Dermis microvascular lymphatic vessel endothelial cell (primary cell): ENCODE measurements around the gene PRTFDC1. TPM values are rescaled to one million over a fixed set of nuclear protein-coding genes. Genes with fewer than 3 reads are reported as not detected.
A peak's percentile ranks its signal among the peaks of the same experiment; 100 is the strongest.

Experiments
- DNase-seq, 2 donors: peaks; one replicate each; pipeline versions ENCODE4 v3.0.0 to v3.0.0-alpha.2; 2010; ENCODE audit warnings: low read depth in 2 of 2
- total RNA-seq: library from RNA; depleted of rRNA; stranded (reverse); fragments of >200 nt; gene quantifications from 2 replicates; pipeline ENCODE4 v1.2.1, GENCODE V29; 2014

The PRTFDC1 gene
- total RNA-seq, 1 donor from 2014 or later: 7.7 TPM

DNA sequence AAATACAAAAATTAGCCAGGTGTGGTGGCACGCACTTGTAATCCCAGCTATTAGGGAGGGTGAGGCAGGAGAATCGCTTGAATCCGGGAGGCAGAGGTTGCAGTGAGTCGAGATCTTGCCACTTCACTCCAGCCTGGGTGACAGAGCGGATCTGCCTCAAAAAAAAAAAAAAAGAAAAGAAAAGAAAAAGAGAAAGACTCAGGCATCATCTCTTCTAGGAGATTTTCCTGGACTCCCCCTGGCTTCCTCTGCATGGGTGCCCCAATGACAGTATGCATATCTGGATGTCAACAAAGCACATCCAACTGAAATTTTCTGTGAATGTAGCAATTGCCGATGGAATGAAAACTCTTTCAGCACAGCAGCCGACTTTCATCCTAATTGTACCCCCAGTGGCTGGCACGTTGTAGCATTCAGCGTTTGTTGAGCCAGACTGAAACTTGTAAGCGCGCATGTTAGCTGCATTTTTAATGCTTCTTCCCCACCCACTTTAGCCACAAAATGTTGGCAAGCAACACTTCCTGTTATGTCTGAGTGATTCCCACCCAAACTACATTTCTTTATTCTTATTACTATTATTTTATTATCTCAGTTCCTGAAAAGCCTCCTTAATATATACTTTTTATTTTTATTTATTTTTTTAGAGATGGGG is 70.2 kb downstream of the PRTFDC1 start:
- DNase-seq: peak in 1 of 2 donors; percentile 72

DNA sequence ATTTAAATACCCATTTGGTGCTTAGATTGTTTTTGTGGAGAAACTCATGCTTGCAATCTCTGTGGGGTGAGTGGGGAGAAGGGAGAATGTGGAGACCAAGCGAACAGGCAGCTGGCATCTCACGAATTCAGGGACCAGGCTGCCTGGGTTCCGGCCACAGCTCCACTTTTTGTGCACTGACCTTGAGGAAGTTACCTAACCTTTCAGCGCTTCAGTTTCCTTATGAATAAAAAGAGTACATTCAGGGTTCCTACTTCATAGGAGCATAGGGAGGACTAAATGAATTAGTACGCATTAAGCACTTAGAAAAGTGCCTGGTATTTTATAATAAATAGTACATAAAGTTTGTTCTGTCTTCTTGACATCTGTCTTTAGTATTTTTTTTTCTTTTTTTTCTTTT is 72.5 kb downstream of the PRTFDC1 start:
- DNase-seq: no peak

DNA sequence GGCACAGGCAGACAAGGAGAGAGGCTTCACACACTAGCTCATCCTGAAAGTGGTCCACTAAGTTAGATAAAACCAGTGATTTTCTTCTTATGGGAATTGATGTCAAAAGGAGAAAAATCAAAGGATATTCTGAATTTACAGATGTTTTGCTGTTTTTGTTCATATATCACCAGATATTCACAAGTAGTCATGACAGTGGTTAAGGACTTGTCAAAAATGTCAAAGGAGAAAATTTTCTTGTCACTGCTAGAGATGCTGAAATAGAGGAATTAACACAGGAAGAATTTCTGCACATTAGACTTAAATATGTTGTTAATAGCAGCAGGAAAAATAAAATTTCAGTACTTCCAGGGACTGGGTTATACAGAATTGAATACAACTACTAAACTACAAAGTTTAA is 78.3 kb downstream of the PRTFDC1 start:
- no peak for DNase-seq

DNA sequence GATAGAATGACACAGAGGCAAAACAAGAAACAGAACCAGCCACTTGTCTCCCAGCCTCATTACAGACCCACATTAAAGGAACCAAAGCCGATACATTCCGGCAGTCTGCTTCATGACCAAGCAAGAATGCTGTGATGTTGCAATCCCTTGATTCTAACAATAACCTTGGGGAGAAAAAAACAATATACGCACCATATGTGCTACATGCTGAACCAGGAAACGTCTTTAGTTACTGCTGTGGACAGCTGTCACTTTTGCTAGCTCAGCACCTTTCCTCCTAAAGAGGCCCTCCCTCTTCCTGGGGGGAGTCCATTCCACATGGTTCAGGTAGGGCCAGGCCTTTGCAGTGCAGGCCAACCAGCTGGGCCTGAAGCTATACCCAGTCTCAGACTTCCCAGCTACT is 79.1 kb downstream of the PRTFDC1 start:
- DNase-seq: peak in 1 of 2 donors; percentile 17

DNA sequence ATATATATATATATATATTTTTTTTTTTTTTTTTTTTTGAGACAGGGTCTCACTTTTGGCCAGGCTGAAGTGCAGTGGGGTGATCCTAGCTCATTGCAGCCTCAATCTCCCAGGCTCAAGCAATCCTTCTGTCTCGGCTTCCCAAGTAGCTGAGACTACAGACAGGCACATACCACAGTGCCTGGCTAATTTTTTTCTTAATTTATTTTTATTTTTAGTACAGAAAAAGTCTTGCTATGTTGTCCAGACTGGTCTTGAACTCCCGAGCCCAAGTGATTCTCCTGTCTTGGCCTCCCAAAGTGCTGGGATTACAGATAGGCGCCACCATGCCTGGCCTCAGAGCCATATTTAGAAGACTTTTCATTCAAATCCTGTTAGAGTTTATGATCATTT is 79.6 kb downstream of the PRTFDC1 start:
- DNase-seq: no peak

- DNase-seq: no peak
These were observed 80.2 kb downstream of the PRTFDC1 start for GRCh38 chr10:24872049-24872789.

- no peak for DNase-seq
These were observed 81.1 kb downstream of the PRTFDC1 start for GRCh38 chr10:24871011-24871935.

DNA sequence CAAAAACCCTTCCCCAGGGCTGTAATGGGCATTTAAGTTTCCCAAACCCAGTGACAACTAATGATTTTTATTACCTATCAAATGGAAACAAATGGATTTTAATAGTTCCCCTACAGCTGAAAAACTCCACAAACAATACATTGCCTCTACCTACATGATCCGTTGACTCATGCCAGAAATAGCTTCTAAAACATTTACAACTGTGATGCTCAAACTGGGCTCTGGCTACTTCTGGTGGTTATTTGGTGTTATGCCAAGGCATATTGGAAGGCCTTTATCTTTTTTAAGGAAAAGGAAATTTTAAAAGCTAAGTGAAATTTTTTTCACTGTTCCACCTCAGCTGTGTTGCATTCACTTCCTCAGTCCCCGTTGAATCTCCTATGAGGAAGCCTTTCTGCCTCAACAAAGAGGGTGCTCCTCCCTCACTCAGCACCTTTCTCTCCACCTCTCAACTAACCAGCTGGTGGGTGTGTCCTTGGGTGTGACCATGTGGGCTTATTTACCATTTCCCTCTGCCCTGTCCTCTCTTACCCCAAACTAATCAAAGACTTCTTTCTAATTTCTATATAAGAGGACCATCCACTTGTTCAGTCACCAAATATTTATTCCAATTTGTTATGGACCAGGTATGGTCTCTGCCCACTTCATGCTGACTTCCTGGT is 82.9 kb downstream of the PRTFDC1 start:
- peak in 1 of 2 donors; percentile 27 for DNase-seq

DNA sequence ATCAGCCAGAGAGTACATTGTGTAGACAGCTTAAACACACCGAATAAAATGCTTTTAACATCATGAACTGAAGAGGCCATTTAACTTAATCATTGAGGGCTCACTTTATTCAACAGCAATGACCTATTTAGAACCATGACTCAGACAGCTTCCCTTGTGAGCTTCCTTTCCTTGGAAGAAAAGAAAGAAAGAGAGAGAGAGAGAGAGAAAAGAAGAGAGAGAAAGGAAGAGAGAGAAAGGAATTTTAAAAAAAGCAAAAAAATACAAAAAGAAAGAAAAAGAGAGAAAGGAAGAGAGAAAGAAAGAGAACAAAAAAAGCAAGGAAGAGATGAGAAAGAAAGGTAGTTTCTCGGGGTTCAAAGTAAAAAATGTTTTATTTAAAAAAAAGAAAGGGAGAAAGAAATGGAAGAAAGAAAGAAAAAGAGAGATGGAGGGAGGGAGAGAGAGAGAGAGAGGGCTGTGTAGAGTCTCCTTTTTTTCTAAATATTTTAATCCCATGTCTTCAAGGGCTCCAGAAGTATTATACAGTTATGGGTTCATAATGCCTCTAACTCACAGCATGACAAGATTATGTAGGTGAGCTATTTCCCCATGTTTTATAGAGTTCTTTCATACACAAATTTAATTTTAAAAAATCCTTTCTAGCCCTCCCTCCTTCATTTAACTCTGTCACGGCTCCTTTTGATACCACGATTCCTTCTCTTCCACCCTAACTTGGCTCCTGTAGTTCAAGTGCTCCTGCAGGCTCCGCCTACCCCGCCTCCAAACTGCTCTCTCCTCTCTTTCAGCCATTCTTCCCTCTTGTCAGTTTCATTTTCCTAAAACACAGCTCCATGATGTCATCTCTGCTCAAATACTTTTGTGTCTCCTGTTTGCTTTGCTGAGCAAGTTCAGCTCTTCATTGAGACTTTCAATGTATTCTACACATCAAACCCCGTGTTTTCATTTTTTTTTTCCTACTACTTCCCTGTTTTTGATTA is 85.5 kb downstream of the PRTFDC1 start:
- peak in 1 of 2 donors; percentile 49 for DNase-seq

- no peak for DNase-seq
These were observed 86.6 kb downstream of the PRTFDC1 start for GRCh38 chr10:24865783-24866182.

DNA sequence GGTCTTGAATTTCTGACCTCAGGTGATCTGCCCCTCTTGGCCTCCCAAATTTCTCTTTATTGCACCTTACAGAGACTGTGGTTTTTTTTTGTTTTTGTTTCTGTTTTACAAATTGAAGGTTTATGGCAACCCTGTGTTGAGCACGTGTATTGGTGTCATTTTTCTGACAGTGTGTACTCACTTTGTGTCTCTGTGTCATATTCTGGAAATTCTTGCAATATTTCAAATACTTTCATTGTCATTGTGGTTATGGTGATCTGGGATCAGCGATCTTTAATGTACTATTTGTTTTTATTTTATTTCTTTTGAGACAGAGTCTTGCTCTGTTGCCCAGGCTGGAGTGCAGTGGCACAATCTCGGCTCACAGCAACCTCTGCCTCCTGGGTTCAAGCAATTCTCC is 89.8 kb downstream of the PRTFDC1 start:
- DNase-seq: no peak

DNA sequence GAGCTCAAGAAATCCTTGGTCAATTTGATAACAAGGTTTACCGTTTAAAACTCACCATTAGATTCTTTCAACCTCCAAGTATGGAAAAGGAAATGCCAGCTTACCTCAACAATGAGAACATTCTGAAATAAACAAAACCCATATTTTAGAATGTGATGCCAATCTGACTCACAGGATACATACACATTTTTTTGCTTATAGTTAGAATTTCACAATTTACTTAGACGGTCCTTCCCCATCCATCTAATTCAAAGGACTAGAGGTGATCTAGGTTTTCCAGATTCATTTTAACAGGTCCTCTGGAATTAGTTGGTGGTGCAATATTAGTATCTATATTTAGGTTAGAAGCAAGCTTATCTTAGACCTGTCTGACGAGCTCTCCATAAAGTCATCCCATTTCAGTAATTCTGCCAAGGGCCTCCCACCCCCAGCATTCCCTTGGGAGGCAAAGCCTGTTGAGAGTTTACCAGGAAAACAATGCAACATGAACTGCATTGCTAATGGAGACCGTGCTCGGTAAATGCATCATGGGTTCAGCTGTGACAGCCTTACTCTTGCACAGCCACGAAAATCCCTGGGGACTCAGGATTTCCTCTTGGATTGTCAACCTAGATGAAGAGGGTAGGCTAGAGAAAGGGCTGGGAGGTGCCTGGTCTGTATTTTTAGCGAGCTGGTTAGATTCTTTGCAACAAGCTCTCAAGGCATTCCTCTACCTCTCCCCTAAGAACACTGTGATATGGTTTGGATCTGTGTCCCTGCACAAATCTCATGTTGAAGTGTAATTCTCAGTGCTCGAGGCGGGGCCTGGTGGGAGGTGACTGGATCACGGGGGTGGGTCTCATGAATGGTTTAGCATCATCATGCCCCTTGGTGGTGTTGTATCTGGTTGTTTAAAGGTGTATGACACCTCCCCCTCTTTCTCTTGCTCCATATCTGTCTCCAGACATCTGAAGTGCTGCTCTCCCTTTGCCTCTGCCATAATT is 93.8 kb downstream of the PRTFDC1 start:
- peak in 1 of 2 donors; percentile 60 for DNase-seq

- DNase-seq: no peak
These were observed 95.2 kb downstream of the PRTFDC1 start for GRCh38 chr10:24857031-24857725.

DNA sequence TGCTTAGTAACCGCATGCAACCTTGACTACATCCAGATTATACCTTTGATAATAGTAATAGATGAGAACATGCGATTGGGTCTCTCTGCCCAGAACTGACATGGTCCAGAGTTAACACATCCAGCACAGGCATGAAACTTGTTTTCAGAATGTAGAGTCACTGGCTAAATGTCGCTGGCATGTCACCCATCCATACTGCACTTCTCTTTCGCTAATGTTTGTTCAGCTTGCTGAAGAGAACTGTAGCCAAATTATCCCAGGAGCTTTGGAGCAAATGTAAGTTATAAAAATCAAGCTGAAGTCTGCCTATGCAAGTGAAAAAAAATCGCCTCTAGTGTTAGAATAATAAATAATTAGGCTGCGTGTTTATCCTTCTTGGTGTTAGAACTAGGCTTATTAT is 98.2 kb downstream of the PRTFDC1 start:
- peak; percentile 16 to 29 for DNase-seq

- no peak for DNase-seq
These were observed 98.7 kb downstream of the PRTFDC1 start for GRCh38 chr10:24853661-24854060.

DNA sequence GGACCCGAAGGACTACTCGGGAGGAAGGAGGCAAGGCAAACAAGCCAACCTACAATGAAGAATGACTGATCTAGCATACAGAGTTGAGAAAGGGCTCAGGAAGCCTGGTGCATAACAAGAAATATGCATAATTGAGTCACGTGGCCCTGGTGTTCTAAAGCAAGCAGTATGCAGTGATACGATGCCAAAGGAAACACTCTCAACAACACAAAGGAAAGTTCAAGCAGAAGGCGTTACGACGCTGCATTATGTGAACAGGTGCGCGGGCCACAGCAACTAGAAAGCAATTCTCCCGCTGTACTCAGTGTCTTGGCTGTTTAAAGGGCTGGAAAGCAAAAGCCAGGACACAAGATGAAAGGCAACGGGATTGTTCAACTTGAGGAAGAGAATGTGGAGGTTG is 100.8 kb downstream of the PRTFDC1 start:
- peak in 1 of 2 donors; percentile 92 for DNase-seq

- no peak for DNase-seq
These were observed 101.6 kb downstream of the PRTFDC1 start for GRCh38 chr10:24850727-24851296.
